K562 (cell line): ENCODE measurements around the gene SACM1L. TPM values are rescaled to one million over a fixed set of nuclear protein-coding genes. Genes with fewer than 3 reads are reported as not detected.

Experiments used
- ATAC-seq: fragments of 200-7000 bp; cut with Tn5 transposase; 3 replicates; pipeline ENCODE4 v1.9.1; 2020; ENCODE audit warnings: moderate library complexity
- BruUV-seq: library from RNA; stranded (reverse); fragments of 400-500 nt; replicated peaks from 2 replicates; lab custom pipeline; 2021; lab: Mats Ljungman, UMichigan
- CTCF ChIA-PET: fragments of 300-600 bp; formaldehyde crosslinking; extraction: SDS; loops from one replicate; lab custom pipeline; 2021; ENCODE audit warnings: low intra/inter-chr PET ratio; lab: Yijun Ruan, JAX
- POLR2A ChIA-PET: fragments of 300-600, 350-650 bp; sonication (Branson Sonifier 250); formaldehyde crosslinking; extraction: SDS; loops from one replicate; lab custom pipeline; 2021; ENCODE audit warnings: antibody characterized with exemption, inconsistent platforms; lab: Yijun Ruan, JAX
- DNase-seq, 4 experiments: peaks; one replicate each; pipeline versions ENCODE4 v3.0.0 to v3.0.0-alpha.2; 2011 to 2018; ENCODE audit warnings: low spot score in 3 of 4, mixed read lengths in 3 of 4; ENCODE audit errors: extremely low read depth in 1 of 4
- FAIRE-seq: peaks from 2 replicates; lab custom pipeline; 2011; peaks lifted over from hg19 to GRCh38; lab: Jason Lieb, UNC
- H2AFZ ChIP-seq: 2 replicates; pipeline ENCODE4 v1.6.0; 2011; ENCODE audit warnings: low read depth, low read length, control low read depth, inconsistent platforms
- H3K27ac ChIP-seq: fragments of 200-600 bp; 3 replicates; pipeline ENCODE4 v1.8.0; 2011; ENCODE audit warnings: low read depth, mild to moderate bottlenecking, control low read depth, inconsistent platforms, low read length, moderate library complexity, mixed read lengths; ENCODE audit errors: extremely low read depth
- H3K27me3 ChIP-seq, 2 experiments: fragments of 300-600 bp in 1 of 2; 2 replicates in 1 of 2; 3 replicates in 1 of 2; pipeline versions ENCODE4 v1.6.0 to v1.8.0; 2011; ENCODE audit warnings: inconsistent platforms in 2 of 2, low read length in 2 of 2, mild to moderate bottlenecking in 1 of 2, mixed read lengths in 1 of 2, moderate library complexity in 1 of 2; ENCODE audit not compliant: control insufficient read depth in 2 of 2, insufficient read depth in 2 of 2
- H3K36me3 ChIP-seq: fragments of 300-600 bp; 3 replicates; pipeline ENCODE4 v1.8.0; 2011; ENCODE audit warnings: mild to moderate bottlenecking, low read length, inconsistent platforms; ENCODE audit not compliant: control insufficient read depth, insufficient read depth
- H3K4me1 ChIP-seq, 2 experiments: fragments of 200-600 bp in 1 of 2; replicated peaks in 1 of 2; 2 replicates in 1 of 2; 3 replicates in 1 of 2; pipeline versions ENCODE4 v1.5.1 to v1.8.0; 2011; ENCODE audit warnings: inconsistent platforms in 2 of 2, low read length in 2 of 2, mild to moderate bottlenecking in 1 of 2, mixed read lengths in 1 of 2, moderate library complexity in 1 of 2; ENCODE audit not compliant: control insufficient read depth in 2 of 2, insufficient read depth in 2 of 2
- H3K4me2 ChIP-seq: 2 replicates; pipeline ENCODE4 v1.6.1; 2011; ENCODE audit warnings: low read length, control low read depth, inconsistent platforms, mixed read lengths; ENCODE audit not compliant: insufficient read depth
- H3K4me3 ChIP-seq: fragments of 200-600 bp; sonication (generic), shearing (Covaris generic); 2 replicates; pipeline ENCODE4 v1.5.1; 2016; ENCODE audit warnings: control low read depth, inconsistent platforms
- H3K79me2 ChIP-seq: fragments of 200-600 bp; 3 replicates; pipeline ENCODE4 v1.8.0; 2011; ENCODE audit warnings: low read length, inconsistent platforms; ENCODE audit not compliant: control insufficient read depth, insufficient read depth
- H3K9ac ChIP-seq, 2 experiments: 2 replicates each; pipeline versions ENCODE4 v1.6.0 to v1.6.1; 2011; ENCODE audit warnings: low read depth in 2 of 2, low read length in 2 of 2, control low read depth in 1 of 2, inconsistent platforms in 1 of 2, mild to moderate bottlenecking in 1 of 2, mixed read lengths in 1 of 2; ENCODE audit not compliant: insufficient read depth in 1 of 2
- H3K9me1 ChIP-seq: one replicate; pipeline ENCODE4 v1.6.0; 2011; ENCODE audit warnings: inconsistent platforms, mild to moderate bottlenecking, low read length, moderate library complexity; ENCODE audit not compliant: control insufficient read depth, insufficient read depth
- H3K9me3 ChIP-seq: replicated peaks from 2 replicates; pipeline ENCODE4 v1.5.1; 2011; ENCODE audit warnings: low read depth, low read length, inconsistent platforms; ENCODE audit not compliant: control insufficient read depth, insufficient read depth
- H4K20me1 ChIP-seq: replicated peaks from 2 replicates; pipeline ENCODE4 v1.6.1; 2011; ENCODE audit warnings: low read length, inconsistent platforms, mixed read lengths; ENCODE audit not compliant: control insufficient read depth, insufficient read depth
- L3MBTL2 ChIP-seq: fragments of 450-650 bp; IDR thresholded peaks from 2 replicates; pipeline ENCODE4 v1.6.1; 2016; ENCODE audit warnings: mild to moderate bottlenecking, moderate library complexity
- NRF1 ChIP-seq, 2 experiments: fragments of 450-650 bp; IDR thresholded peaks in 1 of 2; conservative IDR thresholded peaks in 1 of 2; 2 replicates each; pipeline ENCODE4 v1.6.1; 2014; ENCODE audit warnings: mild to moderate bottlenecking in 2 of 2
- RBM15 ChIP-seq: fragments of 200-400 bp; formaldehyde crosslinking; IDR thresholded peaks from 2 replicates; pipeline ENCODE4 v1.6.1; 2018; ENCODE audit warnings: mild to moderate bottlenecking, low read length, moderate library complexity; ENCODE audit not compliant: insufficient read depth
- SMAD1 ChIP-seq: fragments of 150-350 bp; IDR thresholded peaks from 2 replicates; pipeline ENCODE4 v1.6.1; 2014; ENCODE audit warnings: low read length, low read depth; ENCODE audit not compliant: partially characterized antibody
- ZNF695 ChIP-seq: fragments of 450-650 bp; formaldehyde crosslinking; IDR thresholded peaks from 2 replicates; pipeline ENCODE4 v1.4.0; 2020; ENCODE audit warnings: mild to moderate bottlenecking, moderate library complexity
- ZNF77 ChIP-seq: fragments of 250-450 bp; sonication (Bioruptor Pico); IDR thresholded peaks from 2 replicates; pipeline ENCODE4 v1.5.0; 2020
- ZZZ3 ChIP-seq: fragments of 450-650 bp; IDR thresholded peaks from 2 replicates; pipeline ENCODE4 v1.6.1; 2016; ENCODE audit warnings: antibody characterized with exemption, mild to moderate bottlenecking, moderate library complexity
- WGBS: fragments of 100-300 bp; shearing (Covaris generic); methylation state at CpG from one replicate; pipeline ENCODE4 v1.1.6; 2016; ENCODE audit warnings: low coverage, mixed read lengths; ENCODE audit not compliant: insufficient coverage; ENCODE audit errors: missing lambda C conversion rate; 5-methylcytosine and 5-hydroxymethylcytosine counted together
- in situ Hi-C: fragments of 300-500 bp; cut with MboI; formaldehyde crosslinking; loops from 4 replicates; pipeline ENCODE4 v1.15.0; 2018; ENCODE audit warnings: inconsistent platforms, mixed read lengths
- intact Hi-C: fragments of 100-400 bp; cut with micrococcal nuclease; formaldehyde crosslinking; loops from 2 replicates; pipeline ENCODE4 v1.14.2; 2022
- polyA plus RNA-seq, 8 experiments: library from polyadenylated mRNA; depleted of rRNA in 4 of 8; stranded (reverse) in 5 of 8; unstranded in 3 of 8; fragments of >200 nt; fragmentation: Nextera tagmentation in 2 of 8; fragmentation: Illumina TruSeq in 1 of 8; extraction: Ambion mirVana in 2 of 8; extraction: Trizol in 1 of 8; gene quantifications; 2 replicates each; pipeline versions ENCODE4 v1.2.1 to v1.2.3, GENCODE V29; 2011 to 2014; ENCODE audit warnings: inconsistent platforms in 1 of 8, missing spikeins in 1 of 8
- total RNA-seq, 7 experiments: library from RNA; depleted of rRNA in 6 of 7; stranded (reverse); fragments of >200 nt in 6 of 7; fragmentation: Illumina TruSeq in 2 of 7; extraction: Trizol in 2 of 7; gene quantifications; 2 replicates each; pipeline versions ENCODE4 v1.2.1 to v1.2.3, GENCODE V29; 2011 to 2021; ENCODE audit warnings: low replicate concordance in 1 of 7
- TF ChIP-seq, protein P1 (sequence below): fragments of 450-650 bp; formaldehyde crosslinking; IDR thresholded peaks from 2 replicates; pipeline ENCODE4 v1.4.0; 2020; ENCODE audit warnings: mild to moderate bottlenecking, moderate library complexity
- TF ChIP-seq, protein P2 (sequence below): sonication (generic); formaldehyde crosslinking; IDR thresholded peaks from 2 replicates; pipeline ENCODE4 v1.8.0; 2022; ENCODE audit warnings: missing genetic modification reagents, mild to moderate bottlenecking, borderline replicate concordance

Gene SACM1L
- total and polyA plus RNA-seq, 9 of the 15 experiments (the other 6 are each of a cell fraction or from before 2014, with no cell fraction given), result 25.7 to 67.2 (median 40.3) TPM

DNA sequence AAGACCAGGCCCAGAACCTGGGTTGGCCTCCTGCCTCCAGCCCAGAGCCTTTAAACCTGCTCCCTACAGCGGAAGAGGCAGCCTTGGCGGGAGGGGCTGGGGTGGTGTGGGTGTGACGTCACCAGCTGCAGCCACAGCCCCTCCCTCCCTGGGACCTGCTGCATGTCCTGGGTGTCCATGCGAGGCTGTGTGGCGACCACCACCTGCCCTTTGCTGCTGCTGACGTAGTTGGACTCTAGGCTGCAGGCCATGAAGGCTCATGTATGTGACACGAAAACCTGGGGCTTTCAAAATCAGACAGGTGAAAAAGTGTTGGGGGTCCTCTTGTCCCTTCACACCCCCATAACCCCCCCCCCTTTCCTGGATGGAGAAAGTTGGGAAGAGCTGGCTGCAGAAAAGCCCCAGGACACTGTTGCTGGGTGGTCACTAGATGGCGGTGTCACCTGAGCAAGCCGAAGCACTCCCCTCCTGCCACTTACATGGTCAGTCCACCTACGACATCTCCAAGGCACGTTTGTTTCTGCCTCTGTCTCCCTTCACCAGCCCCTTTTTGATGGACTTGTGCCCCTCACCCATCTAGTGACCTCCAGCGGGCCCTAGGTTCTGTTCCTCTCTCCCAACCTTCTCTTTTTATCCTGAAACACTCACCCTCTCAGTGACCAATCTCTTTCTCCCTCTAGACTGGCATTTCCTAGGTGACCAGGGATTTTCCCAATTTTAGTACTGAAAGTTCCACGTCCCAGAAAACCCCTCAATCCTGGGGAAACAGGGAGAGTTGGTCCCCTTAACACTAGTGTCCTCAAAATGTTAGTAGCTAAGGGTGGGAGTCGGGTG lies 71.9 kb downstream of the SACM1L start (continued):
- TF ChIP-seq, protein P1, sequence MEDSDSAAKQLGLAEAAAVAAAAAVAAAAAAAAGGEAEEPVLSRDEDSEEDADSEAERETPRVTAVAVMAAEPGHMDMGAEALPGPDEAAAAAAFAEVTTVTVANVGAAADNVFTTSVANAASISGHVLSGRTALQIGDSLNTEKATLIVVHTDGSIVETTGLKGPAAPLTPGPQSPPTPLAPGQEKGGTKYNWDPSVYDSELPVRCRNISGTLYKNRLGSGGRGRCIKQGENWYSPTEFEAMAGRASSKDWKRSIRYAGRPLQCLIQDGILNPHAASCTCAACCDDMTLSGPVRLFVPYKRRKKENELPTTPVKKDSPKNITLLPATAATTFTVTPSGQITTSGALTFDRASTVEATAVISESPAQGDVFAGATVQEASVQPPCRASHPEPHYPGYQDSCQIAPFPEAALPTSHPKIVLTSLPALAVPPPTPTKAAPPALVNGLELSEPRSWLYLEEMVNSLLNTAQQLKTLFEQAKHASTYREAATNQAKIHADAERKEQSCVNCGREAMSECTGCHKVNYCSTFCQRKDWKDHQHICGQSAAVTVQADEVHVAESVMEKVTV (CRISPR knock-in tag), result peak; percentile 70
- TF ChIP-seq L3MBTL2, result peak; percentile 50; the same call in 1 of the 2 replicates
- TF ChIP-seq, protein P2, sequence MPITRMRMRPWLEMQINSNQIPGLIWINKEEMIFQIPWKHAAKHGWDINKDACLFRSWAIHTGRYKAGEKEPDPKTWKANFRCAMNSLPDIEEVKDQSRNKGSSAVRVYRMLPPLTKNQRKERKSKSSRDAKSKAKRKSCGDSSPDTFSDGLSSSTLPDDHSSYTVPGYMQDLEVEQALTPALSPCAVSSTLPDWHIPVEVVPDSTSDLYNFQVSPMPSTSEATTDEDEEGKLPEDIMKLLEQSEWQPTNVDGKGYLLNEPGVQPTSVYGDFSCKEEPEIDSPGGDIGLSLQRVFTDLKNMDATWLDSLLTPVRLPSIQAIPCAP (CRISPR knock-in tag), result no peak
- TF ChIP-seq NRF1 (conservative IDR thresholded peaks at IDR 0.05 in 1 of 2, IDR thresholded peaks at IDR 0.05 in 1 of 2), result 0 out of 4 replicates have a peak, but pooled peaks of 1 of the 2 experiments have one; percentile 25

DNA sequence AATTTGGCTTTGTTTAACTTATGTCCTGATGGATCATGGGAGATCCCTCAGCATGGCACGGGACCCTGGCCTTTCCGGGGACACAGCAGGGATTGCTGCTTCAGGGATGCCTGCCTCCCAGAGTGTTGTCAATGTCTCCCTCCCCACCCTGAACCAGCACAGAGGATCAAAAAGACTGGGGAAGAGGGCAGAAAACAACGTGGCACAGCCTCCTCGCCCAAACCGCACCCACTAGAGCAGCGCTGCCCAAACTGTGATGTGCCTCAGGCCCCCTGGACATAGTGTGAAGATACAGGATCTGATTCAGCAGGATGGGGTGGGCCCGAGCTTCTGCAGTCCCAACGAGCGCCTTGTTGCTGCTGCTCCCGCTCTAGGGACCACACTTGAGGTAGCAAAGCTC lies 72.6 kb downstream of the SACM1L start:
- no TSS peak for BruUV-seq
- Histone ChIP-seq H3K9me3 (no peaks in the 10 kb centered on the region), H3K4me3 (no peak overlapping the region), H3K4me2 (no peak overlapping the region), H3K4me1 (peaks cover 0 to 8% of the 10 kb centered on the region in 2 experiments; a peak in 3 of 5 replicates), H3K9ac (peak overlapping the region in 1 of 2 experiments; percentile 17; a peak in 1 of 4 replicates), H3K9me1 (no peaks in the 10 kb centered on the region), H3K36me3 (no peaks in the 10 kb centered on the region), H3K27ac (no peak overlapping the region), H2AFZ (no peak overlapping the region), H4K20me1 (no peaks in the 10 kb centered on the region), H3K79me2 (no peaks in the 10 kb centered on the region), H3K27me3 (peaks cover 28 to 74% of the 10 kb centered on the region in 2 experiments)
- ChIA-PET POLR2A (no interaction called here), CTCF (interaction anchor here (0.8 to 3.0 kb wide), 5 partner anchors 71 to 317 kb away, joined by 3 to 25 read pairs (median 7); no protein-coding TSS in a partner anchor)
- in situ Hi-C loops (no loop called here), intact Hi-C loops (loop anchor here (1.0 to 10.0 kb wide), 5 partner anchors 70 to 317 kb away; no protein-coding TSS in a partner anchor)
- TF ChIP-seq ZNF77 (no peak), RBM15 (no peak), ZZZ3 (no peak), ZNF695 (CRISPR knock-in tag) (no peak), SMAD1 (no peak)
- ATAC-seq (no peak), DNase-seq (no peak), FAIRE-seq (no peak)
- 11% methylated on average over 10 of the region's 10 CpGs for WGBS
